ENCODE data around the gene FAM20B. TPM values are rescaled to one million over a fixed set of nuclear protein-coding genes. Genes with fewer than 3 reads are reported as not detected.
"Not testable (repeated sequence)": the region's sequence is repeated elsewhere in the genome, so short reads cannot be mapped to it uniquely, and the experiment has no call there.

FAM20B gene
- total RNA-seq, 2 experiments from 2014 or later = 12.1 to 12.9 TPM

GRCh38 chr1:178999061-178999460 lies 26.6 kb upstream of the FAM20B start:
- POLR2A ChIA-PET = no interaction called here

GRCh38 chr1:179001451-179001850 lies 24.2 kb upstream of the FAM20B start:
- no peaks in the 10 kb centered on the region for H3K36me3 ChIP-seq (ENCODE audit: insufficient read depth, low read length)
- H3K4me1 ChIP-seq (ENCODE audit: insufficient read depth, low read length) = peaks cover 22% of the 10 kb centered on the region
- ChIA-PET POLR2A (no interaction called here), CTCF (no interaction called here)
- DNase-seq (no peak), ATAC-seq (ENCODE audit: poor library complexity) (no peak)
- no peak overlapping the region for H3K4me3 Mint-ChIP-seq
- H3K27ac Mint-ChIP-seq = no peak overlapping the region
- no peaks in the 10 kb centered on the region for H3K27me3 Mint-ChIP-seq
- no peaks in the 10 kb centered on the region for H3K36me3 Mint-ChIP-seq (ENCODE audit: low read depth)
- H3K4me3 ChIP-seq (ENCODE audit: low read length) = no peak overlapping the region
- H3K9me3 Mint-ChIP-seq = no peaks in the 10 kb centered on the region
- H3K9me3 ChIP-seq (ENCODE audit: control insufficient read depth in 1 of 2, insufficient read depth in 1 of 2, low read length in 2 of 2) = no peaks in the 10 kb centered on the region
- H3K27me3 ChIP-seq (ENCODE audit: control insufficient read depth in 1 of 2, insufficient read depth in 2 of 2, low read length in 2 of 2) = no peaks in the 10 kb centered on the region
- intact Hi-C loops (cut with DNase I, micrococcal nuclease) = loop anchor here (5.0 to 10.0 kb wide), 3 partner anchors 227 to 689 kb away; no protein-coding TSS in a partner anchor
- TF ChIP-seq, protein P1, sequence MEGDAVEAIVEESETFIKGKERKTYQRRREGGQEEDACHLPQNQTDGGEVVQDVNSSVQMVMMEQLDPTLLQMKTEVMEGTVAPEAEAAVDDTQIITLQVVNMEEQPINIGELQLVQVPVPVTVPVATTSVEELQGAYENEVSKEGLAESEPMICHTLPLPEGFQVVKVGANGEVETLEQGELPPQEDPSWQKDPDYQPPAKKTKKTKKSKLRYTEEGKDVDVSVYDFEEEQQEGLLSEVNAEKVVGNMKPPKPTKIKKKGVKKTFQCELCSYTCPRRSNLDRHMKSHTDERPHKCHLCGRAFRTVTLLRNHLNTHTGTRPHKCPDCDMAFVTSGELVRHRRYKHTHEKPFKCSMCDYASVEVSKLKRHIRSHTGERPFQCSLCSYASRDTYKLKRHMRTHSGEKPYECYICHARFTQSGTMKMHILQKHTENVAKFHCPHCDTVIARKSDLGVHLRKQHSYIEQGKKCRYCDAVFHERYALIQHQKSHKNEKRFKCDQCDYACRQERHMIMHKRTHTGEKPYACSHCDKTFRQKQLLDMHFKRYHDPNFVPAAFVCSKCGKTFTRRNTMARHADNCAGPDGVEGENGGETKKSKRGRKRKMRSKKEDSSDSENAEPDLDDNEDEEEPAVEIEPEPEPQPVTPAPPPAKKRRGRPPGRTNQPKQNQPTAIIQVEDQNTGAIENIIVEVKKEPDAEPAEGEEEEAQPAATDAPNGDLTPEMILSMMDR (IDR thresholded peaks at IDR 0.05) = no peak
- no peak overlapping the region for H3K27ac ChIP-seq (ENCODE audit: low read depth in 1 of 2, low read length in 2 of 2)
- H3K4me1 Mint-ChIP-seq (ENCODE audit: low read depth) = peaks cover 15% of the 10 kb centered on the region

More at GRCh38 chr1:178999061-178999460, 26.6 kb upstream of the FAM20B start:
- Histone ChIP-seq H3K27ac (ENCODE audit: low read depth in 1 of 2, low read length in 2 of 2) (no peak overlapping the region), H3K27me3 (ENCODE audit: control insufficient read depth in 1 of 2, insufficient read depth in 2 of 2, low read length in 2 of 2) (no peaks in the 10 kb centered on the region), H3K4me3 (ENCODE audit: low read length) (no peak overlapping the region), H3K36me3 (ENCODE audit: insufficient read depth, low read length) (no peaks in the 10 kb centered on the region), H3K9me3 (ENCODE audit: control insufficient read depth in 1 of 2, insufficient read depth in 1 of 2, low read length in 2 of 2) (no peaks in the 10 kb centered on the region), H3K4me1 (ENCODE audit: insufficient read depth, low read length) (peaks cover 18% of the 10 kb centered on the region)
- Mint-ChIP-seq H3K36me3 (ENCODE audit: low read depth) (no peaks in the 10 kb centered on the region), H3K4me1 (ENCODE audit: low read depth) (peaks cover 12% of the 10 kb centered on the region), H3K27me3 (peaks cover 4% of the 10 kb centered on the region), H3K9me3 (no peaks in the 10 kb centered on the region), H3K4me3 (no peak overlapping the region), H3K27ac (no peak overlapping the region)
- DNase-seq (no peak), ATAC-seq (ENCODE audit: poor library complexity) (no peak)
- CTCF ChIA-PET = no interaction called here
- TF ChIP-seq, protein P1 (IDR thresholded peaks at IDR 0.05) = no peak
- intact Hi-C loops (cut with DNase I, micrococcal nuclease) = no loop called here

GRCh38 chr1:179002064-179002463 lies 23.6 kb upstream of the FAM20B start:
- H3K4me1 Mint-ChIP-seq (ENCODE audit: low read depth) = peaks cover 15% of the 10 kb centered on the region
- ChIA-PET CTCF (interaction anchor here (0.6 to 1.5 kb wide), 4 partner anchors 19 to 469 kb away, joined by 3 to 11 read pairs (median 4); no protein-coding TSS in a partner anchor), POLR2A (interaction anchor here (0.5 to 1.3 kb wide), 2 partner anchors 30 to 468 kb away, joined by 3 read pairs; no protein-coding TSS in a partner anchor)
- not testable (repeated sequence) for H3K27ac Mint-ChIP-seq; ATAC-seq (ENCODE audit: poor library complexity); H3K9me3 ChIP-seq (ENCODE audit: control insufficient read depth in 1 of 2, insufficient read depth in 1 of 2, low read length in 2 of 2); H3K4me3 ChIP-seq (ENCODE audit: low read length); H3K36me3 Mint-ChIP-seq (ENCODE audit: low read depth); H3K36me3 ChIP-seq (ENCODE audit: insufficient read depth, low read length); H3K4me3 Mint-ChIP-seq; H3K27me3 ChIP-seq (ENCODE audit: control insufficient read depth in 1 of 2, insufficient read depth in 2 of 2, low read length in 2 of 2); H3K27me3 Mint-ChIP-seq; H3K27ac ChIP-seq (ENCODE audit: low read depth in 1 of 2, low read length in 2 of 2); DNase-seq; H3K9me3 Mint-ChIP-seq
- intact Hi-C loops (cut with DNase I, micrococcal nuclease) = loop anchor here (2.0 to 10.0 kb wide), 5 partner anchors 227 to 690 kb away; no protein-coding TSS in a partner anchor
- peaks cover 22% of the 10 kb centered on the region for H3K4me1 ChIP-seq (ENCODE audit: insufficient read depth, low read length)

All from CD4-positive, alpha-beta T cell (primary cell).